ENCODE measurements around the gene ARAP3.
"Not testable (repeated sequence)": the region's sequence is repeated elsewhere in the genome, so short reads cannot be mapped to it uniquely, and the experiment has no call there.

Gene ARAP3, protein sequence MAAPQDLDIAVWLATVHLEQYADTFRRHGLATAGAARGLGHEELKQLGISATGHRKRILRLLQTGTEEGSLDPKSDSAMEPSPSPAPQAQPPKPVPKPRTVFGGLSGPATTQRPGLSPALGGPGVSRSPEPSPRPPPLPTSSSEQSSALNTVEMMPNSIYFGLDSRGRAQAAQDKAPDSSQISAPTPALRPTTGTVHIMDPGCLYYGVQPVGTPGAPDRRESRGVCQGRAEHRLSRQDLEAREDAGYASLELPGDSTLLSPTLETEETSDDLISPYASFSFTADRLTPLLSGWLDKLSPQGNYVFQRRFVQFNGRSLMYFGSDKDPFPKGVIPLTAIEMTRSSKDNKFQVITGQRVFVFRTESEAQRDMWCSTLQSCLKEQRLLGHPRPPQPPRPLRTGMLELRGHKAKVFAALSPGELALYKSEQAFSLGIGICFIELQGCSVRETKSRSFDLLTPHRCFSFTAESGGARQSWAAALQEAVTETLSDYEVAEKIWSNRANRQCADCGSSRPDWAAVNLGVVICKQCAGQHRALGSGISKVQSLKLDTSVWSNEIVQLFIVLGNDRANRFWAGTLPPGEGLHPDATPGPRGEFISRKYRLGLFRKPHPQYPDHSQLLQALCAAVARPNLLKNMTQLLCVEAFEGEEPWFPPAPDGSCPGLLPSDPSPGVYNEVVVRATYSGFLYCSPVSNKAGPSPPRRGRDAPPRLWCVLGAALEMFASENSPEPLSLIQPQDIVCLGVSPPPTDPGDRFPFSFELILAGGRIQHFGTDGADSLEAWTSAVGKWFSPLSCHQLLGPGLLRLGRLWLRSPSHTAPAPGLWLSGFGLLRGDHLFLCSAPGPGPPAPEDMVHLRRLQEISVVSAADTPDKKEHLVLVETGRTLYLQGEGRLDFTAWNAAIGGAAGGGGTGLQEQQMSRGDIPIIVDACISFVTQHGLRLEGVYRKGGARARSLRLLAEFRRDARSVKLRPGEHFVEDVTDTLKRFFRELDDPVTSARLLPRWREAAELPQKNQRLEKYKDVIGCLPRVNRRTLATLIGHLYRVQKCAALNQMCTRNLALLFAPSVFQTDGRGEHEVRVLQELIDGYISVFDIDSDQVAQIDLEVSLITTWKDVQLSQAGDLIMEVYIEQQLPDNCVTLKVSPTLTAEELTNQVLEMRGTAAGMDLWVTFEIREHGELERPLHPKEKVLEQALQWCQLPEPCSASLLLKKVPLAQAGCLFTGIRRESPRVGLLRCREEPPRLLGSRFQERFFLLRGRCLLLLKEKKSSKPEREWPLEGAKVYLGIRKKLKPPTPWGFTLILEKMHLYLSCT (N-terminal part only)

DNA sequence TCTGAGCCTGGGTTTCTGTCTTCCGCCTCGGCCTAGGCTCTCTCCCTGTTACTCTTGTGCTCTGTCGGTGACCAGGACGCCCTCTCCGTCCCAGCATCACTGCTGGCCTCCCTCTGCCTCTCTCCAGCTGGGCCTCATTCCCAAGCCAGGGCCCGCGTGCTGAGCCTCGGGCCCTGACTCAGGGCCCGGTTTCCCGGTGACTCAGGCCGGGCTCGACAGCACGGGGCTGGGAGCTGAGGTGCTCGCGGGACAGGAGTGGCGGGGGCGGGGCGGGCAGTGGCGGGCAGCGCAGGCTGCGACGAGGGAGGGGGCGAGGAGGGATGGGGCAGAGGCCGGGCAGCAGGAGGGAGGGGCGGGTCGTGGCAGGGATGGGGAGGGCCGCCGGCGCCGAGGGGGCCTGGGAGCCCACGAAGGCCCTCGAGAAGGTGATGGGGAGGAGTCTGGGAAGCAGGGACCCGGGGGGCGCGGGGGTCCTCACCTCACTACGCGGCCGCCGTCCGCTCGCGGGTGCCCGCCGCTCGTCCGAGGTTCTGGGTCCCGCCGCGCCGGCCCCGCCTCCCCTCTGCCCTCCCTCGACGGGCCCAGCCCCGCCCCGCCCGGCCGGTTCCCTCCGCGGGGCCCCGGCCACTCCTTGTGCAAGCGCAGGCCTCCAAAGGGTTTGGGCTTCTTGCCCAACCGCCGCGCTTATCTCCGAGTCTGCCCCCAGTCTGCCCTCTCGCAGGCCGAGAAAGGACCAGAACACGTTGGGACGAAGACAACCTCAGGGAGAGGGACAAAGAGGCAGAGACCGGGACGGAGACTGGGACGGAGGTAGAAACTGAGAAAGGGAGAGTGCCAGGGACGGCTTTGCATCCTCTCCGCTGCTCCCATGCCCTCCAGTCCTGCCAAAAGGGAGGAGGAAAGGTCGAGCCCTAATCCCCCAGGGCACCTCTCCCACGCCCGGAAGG, at the start of gene ARAP3:
TSS of gene ARAP3 (minus strand) at position 536 of the 947 bp plus-strand sequence. CDS start 1,744 bp downstream, outside the sequence.
- no peak for DNase-seq

DNA sequence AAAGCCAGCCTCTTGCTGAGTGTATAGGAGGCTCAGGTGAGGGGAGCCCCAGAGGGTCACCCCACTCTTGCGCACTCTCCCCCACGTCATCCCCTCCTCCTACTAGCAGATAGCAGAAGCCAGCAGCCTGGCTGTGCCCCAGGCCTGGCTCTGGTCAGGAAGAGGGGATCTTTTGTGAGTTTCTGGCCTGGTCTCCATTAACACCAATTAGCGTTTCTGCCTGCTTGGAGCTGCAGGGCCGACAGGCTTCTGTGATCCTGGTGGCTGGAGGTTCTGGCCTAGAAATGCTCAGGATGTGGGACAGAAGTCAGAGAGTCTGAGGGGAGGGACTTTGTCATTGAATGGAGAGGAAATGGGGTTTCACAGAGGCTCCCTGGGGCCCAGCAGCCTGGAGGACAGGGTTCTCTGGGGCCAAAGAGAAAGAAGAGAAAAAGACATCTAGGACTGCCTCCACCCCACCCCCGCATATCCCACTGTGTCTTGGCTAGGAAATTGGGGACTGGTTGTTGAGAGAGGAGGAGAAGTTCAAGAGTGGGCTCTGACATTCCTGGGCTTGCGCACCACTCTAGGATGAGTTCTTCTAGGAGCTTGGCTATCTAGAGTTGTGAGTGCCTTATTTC, 47.5 kb upstream of the ARAP3 start:
- no peak for DNase-seq

DNA sequence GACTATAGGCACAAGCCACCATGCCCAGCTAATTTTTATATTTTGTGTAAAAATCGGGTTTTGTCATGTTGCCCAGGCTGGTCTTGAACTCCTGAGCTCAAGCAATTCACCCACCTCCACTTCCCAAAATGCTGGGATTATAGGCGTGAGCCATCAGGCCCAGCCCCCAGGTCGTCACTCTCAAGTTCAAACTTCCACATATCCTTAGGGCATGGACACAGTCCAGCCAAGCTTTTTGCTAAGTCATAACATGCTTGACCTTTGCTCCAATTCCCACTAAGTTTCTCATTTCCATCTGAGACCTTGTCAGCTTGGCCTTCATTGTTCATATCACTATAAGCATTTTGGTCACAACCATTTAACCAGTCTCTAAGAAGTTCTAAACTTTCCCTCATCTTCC, 43.9 kb upstream of the ARAP3 start:
- no peak for DNase-seq

DNA sequence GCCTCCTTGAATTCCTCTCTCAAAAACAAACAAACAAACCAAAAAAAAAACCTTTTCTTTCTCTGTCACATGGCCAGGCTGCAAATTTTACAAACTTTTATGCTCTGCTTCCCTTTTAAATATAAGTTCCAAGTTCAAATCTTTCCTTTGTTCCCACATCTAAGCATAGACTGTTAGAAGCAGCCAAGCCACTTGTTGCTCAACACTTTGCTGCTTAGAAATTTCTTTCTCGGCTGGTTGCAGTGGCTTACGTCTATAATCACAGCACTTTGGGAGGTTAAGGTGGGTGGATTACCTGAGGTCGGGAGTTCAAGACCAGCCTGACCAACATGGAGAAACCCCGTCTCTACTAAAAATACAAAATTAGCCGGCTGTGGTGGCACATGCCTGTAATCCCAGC, 43.1 kb upstream of the ARAP3 start:
- DNase-seq = not testable (repeated sequence)

DNA sequence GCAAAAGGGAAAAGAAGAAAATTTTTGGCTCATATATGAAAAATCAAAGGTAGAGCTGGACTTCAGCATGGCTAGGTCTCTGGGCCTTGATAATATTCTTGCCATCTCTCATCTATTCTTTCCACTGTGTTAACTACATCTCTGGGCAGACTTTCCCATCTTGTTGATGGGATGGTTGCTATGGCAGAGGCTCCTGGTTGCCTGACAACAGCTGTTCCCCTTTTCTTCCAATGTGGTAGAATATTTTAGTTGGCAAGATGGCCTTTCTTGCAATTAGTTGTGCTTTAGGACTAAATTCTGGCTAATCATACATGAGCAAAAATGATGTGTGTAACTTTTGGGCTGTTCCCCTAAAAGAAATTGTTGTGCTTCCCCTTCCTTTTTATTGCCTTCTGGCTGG, 40.2 kb upstream of the ARAP3 start:
- DNase-seq = no peak

DNA sequence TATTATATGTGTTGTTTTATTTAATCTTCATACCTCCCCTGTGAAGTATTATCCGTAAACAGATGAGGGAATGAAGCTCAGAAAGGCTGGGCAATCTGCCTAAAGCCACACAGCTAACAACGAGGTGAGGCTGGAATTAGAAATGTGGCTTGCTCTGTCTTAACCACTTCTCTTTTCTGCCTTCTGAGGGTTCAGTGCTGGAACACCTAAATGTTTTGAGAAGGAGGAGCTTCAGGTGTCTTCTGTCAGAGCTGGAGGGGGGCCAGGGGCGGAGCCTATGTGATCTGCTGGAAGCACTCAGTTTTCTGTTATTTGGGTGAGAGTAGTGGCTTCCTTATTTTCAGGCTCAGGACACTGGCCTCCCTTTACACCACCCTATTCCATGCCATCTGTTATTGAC, 35.0 kb upstream of the ARAP3 start:
- no peak for DNase-seq

DNA sequence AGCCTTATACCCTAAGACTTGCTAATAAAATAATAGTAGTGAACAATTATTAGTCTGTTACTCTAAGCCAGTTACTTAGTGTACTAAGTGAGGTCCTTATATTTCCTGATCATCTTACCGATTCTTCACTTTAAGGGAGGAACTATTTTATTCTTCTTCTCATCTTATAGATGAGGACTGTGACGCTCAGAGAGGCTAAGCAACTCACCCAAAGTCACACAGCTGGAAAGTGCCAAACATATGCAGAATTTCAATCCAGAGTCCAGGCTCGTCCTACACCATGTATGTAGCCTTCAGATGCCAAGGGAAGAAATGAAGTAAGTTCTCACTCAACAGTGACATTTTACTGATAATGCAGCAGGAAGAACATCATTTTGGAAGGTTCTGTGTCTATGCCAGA, 34.4 kb upstream of the ARAP3 start:
- DNase-seq = no peak

DNA sequence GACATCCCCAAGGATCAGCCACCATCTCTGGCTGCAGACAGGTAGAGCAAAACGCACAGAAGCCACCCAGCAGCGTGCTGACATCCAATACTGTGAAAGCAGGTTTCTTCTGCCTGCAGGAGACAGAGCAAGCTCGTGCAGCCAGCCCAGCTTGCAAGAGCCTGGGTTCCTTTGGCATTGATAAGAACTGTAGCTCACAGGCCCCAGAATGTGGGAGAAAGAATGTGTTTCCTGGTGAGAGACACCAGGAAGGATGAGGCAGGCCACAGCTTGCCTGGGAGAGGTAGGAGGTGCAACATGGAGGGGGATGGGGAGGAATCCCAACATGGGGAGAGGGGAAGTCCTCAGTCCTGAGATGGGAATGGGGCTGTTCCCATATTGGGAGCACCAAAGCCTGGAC, 34.0 kb upstream of the ARAP3 start:
- no peak for DNase-seq

DNA sequence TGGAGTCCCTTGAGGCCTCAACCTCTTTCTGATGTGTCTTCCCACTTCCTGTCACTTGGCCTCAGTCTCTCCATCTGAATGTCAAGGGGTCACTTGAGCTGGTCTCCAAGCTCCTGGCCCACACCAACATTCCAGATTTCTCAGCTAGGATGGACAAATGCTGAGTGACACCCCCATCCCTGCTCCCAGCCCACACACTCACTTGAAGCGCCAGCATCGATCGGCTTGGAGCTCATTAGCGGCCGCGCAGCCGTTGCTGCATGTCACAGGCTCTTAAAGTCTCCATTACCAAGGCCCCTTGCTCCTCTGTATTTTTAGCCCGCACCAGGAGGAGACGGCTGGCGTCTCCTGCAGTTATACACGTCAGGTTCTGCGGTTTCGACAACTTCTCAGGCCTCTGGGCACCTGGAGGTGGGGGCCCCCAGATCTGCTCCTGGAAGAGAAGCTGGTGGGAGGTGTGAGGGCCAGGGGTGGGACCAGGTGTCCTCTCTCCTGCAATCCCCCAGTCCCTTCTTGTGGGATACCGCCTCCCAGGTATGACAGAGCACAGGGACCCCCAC, 33.4 kb upstream of the ARAP3 start:
- no peak for DNase-seq

DNA sequence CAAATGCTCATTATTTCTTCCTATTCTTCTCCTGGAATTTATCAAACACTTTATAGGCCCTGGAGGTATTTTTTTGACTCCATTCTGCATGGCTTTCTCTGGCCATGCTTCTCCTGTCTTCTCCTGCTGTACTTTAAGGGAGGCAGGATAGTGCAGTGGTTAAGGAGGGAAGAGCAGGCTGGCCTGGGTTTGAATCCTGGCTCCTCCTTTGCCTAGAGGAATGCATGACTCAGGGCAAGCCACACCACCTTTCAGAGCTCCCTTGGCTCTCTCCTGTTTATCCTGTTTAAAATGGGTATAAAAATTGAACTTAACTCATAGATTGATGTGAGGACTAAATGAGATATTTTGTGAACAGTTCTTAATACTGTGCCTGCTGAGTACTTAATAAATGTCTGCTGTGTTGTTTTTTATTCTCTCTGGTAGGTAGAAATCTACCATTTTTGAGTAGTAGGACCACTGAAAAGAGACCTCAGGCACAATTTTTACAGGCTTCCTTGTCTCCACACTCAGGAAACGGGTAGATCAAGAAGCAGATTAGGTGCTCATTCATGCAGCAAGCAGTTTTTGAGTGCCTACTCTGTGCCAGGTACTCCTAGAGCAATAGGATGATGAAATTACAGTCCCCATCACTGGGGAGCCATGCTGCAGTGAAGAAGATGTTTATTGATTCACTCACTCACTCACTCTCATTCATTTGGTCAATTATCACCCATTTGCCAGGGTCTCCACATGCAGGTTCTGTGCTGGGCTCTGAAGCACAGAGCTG, 32.7 kb upstream of the ARAP3 start:
- DNase-seq = no peak

DNA sequence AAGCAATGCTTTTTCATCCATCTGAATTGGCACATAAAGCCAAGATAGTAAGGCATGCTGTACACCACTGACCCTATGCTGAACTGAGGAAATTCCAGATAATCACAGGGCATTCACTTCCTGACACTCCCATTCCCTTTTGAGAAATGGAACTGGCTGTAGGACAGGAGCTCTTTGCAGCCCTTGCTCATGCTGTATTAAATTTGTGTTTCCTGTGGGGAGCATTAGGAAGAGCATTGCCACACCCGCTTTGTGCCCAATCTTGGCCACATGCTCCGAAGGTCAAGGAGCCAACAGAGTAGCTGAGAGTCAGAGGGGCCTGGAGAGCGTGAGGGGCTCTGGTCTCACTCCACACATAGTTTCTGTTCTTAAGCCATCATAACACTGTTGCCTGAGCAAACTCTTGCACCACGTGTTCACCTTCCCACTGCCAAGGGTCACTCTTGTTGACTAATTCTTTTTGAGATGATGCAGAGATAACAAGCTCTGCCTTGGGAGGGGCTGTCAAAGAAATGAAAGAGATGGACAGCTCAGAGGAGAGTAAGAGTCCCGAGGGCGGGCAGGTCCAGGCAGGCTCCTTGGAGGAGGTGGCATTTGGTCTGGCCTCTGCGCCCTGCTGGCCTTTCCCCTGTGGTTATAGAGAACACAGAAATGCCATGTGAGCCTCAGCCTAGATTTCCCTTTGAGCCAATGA, 31.7 kb upstream of the ARAP3 start:
- no peak for DNase-seq

DNA sequence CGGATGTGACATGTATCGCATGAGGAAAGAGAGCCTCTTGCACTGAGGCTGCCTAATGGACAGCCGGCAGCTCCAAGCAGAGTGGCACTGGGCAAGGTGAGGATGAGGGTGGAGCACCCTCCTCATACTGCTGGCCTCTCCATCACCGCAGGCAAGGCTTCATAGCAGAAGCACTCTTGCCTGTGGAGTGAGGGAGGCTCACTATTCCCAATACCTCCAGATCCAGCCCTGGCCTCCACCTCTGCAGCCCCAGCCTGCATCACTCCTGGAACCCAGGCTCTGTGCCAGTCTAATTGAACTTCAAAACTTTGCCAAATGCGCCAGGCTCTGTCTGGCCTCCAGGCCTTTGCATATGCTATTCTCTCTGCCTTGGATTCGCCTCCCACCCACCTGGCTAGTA, 29.7 kb upstream of the ARAP3 start:
- no peak for DNase-seq

DNA sequence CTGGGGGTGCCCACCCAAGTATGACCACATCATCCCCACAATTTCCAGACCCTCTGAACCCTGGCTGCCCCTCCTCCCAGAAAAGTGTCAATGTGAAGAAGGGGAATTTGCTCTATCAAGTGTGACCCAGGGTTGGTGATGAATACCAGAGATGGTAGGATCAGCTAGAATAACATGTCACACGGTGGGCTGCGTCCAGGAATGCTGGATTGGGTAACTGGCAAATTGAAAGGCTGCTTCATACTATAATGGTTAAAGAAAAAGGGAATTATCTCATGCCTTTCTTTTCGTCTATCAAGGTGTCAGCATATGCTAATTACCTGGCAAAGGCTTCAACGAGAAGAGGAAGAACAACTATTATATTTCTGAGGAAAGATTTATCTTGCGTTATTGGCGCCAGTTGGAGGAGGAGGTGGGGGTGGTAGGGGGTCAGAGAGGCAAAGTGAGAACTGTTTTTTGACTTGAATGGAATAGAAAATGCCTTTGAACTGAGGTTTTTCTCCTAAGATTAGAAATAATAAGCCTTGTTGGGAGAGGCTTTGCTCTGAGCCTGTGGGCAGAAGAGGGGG, 27.8 kb upstream of the ARAP3 start:
- no peak for DNase-seq

DNA sequence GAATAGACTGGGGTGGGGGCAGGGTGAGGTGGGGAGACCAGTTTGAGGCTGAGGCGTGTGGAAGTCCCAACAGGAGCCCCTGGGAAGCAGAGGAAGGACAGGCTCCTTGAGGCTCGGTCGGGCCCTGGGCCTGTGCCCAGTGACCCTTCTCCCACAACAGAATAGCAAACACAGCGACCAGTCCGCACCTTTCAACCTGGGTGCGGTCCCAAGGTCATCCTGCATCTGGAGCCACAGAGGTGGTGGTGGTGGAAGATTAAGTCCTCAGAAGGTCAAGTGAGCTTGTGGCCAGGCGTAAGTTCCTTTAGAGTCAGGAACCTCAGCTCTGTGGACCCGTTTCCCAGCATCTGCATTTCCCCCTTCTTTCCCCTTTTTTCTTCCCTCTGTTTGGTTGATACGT, 26.0 kb upstream of the ARAP3 start:
- DNase-seq = no peak

DNA sequence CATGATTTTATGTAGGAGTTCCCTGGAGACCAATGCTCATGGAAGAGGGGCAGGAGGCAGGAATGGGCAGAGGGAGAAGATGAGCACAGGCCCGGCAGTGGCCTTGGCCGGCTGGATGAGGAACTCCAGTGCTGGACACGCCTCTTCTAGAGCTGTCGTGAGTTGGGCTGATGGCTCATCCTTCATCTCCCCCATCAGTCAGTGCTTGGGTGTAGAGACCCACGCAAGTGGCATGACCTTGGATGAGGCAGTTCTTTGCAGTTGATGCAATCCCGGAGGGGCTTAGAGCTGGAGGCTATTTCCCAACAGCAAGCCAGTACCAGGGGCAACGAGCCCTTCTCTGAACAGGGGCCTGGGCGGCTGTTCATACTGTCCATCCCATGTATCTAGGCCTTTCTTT, 25.5 kb upstream of the ARAP3 start:
- DNase-seq = no peak

DNA sequence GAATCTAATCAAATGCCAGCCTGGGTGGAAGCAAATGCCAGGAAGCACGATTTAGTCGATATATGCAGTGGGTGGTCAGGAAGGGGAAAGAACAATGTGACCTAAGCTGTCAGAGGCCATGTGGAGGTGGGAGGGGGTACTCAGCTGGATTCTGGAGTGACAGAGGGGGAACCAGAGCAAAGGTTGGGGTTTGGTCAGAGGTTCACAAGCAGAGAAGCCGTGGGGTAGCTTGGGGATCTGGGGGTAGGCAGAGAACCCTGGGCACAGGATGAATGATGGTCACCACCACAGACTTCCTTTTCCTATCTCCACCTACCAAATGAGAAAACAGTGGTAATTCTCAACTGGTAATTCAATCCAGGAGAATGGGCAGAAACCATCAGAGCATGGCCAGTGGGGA, 24.1 kb upstream of the ARAP3 start:
- DNase-seq = no peak

DNA sequence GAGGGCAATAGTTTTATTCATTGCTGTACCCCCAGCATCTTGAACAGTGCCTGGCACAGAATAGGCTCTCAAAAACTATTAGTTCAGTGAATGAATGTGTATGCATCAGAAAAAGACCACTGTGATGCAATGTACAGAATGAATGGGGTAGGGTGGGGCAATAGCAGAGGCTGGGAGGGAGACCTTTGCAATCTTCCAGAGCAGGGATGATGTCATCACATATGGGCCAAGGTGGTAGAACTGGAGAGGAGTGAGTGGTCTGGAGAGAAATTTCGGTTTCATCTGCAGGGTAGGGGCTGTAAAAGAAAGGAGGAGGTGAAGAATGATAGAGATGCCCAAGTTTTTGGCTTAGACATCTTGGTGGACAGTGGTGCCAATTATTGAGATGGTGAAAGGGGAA, 23.4 kb upstream of the ARAP3 start:
- no peak for DNase-seq

DNA sequence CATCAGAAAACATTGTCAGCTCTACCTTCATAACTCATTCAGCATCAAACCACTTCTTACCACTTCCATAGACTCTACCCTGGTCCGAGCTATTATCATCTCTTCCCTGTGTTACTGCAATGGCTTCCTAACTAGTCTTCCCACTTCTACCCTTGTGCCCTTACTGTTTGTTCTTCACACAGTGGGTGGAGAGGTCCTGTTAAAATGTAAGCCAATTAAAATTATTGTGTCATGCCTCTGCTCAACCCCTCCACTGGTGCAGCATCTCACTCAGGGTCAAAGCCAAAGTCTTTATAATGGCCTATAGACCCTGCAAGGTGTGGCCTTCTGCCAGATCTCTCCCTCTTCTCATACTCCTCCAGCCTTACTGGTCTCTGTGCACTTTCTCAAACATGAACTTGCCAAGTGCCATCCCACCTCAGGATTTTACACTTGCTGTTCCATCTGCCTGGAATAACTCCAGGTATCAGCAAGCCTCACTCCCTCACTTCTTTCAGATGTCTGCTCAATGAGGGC, 22.8 kb upstream of the ARAP3 start:
- DNase-seq = no peak

DNA sequence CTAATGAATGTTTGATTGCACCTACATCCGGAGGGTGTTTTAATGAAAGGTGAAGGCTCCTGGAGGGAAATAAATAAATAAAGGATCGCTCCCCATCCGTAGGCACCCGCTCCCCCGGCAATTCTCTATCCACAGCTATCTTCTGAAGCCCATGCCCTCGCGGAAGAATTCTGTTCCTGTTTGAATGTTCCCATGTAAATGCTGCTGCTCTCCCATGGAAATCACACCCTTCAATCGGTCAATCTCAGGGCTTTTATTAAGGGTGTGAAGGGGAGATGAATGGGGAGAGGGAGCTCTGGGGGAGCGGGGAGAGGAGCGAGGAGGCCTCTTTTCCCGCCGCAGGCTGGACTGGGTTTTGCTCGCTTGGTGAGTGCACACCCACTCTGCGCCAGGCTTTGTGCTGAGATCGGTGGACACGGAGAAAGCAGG, 21.1 kb upstream of the ARAP3 start:
- no peak for DNase-seq
